HG02610 (cell line): Measurements from ENCODE around the gene MLXIP.

Experiments
- ATAC-seq: cut with Tn5 transposase; IDR thresholded peaks from one replicate; pipeline ENCODE4 v1.9.1; 2021; ENCODE audit warnings: mild to moderate bottlenecking, moderate library complexity; ENCODE audit not compliant: unreplicated experiment

MLXIP gene

GRCh38 chr12:122141911-122142725 lies 63.6 kb downstream of the MLXIP start:
- ATAC-seq: no peak

- no peak for ATAC-seq
Measured at GRCh38 chr12:122142857-122143256, 64.3 kb downstream of the MLXIP start.

GRCh38 chr12:122144885-122145284 lies 66.3 kb downstream of the MLXIP start:
- no peak for ATAC-seq

GRCh38 chr12:122145505-122146330 lies 67.2 kb downstream of the MLXIP start:
- no peak for ATAC-seq

GRCh38 chr12:122147514-122148290 lies 69.1 kb downstream of the MLXIP start:
- no peak for ATAC-seq

- no peak for ATAC-seq
Measured at GRCh38 chr12:122148657-122149056, 70.1 kb downstream of the MLXIP start.

GRCh38 chr12:122150127-122150681 lies 71.6 kb downstream of the MLXIP start:
- no peak for ATAC-seq

- no peak for ATAC-seq
Measured at GRCh38 chr12:122152754-122153153, 74.2 kb downstream of the MLXIP start.

GRCh38 chr12:122155705-122156104 lies 77.1 kb downstream of the MLXIP start:
- ATAC-seq: no peak

GRCh38 chr12:122158700-122159285 lies 80.2 kb downstream of the MLXIP start:
- ATAC-seq: no peak

GRCh38 chr12:122159882-122160281 lies 81.3 kb downstream of the MLXIP start:
- ATAC-seq: no peak

GRCh38 chr12:122160761-122161160 lies 82.2 kb downstream of the MLXIP start:
- no peak for ATAC-seq

- no peak for ATAC-seq
Measured at GRCh38 chr12:122161682-122162081, 83.1 kb downstream of the MLXIP start.

GRCh38 chr12:122162976-122163375 lies 84.4 kb downstream of the MLXIP start:
- no peak for ATAC-seq

- ATAC-seq: peak; percentile 67
Measured at GRCh38 chr12:122166422-122167349, 88.1 kb downstream of the MLXIP start.

GRCh38 chr12:122167356-122167925 lies 88.9 kb downstream of the MLXIP start:
- no peak for ATAC-seq

- no peak for ATAC-seq
Measured at GRCh38 chr12:122168492-122168891, 89.9 kb downstream of the MLXIP start.

GRCh38 chr12:122171399-122171798 lies 92.8 kb downstream of the MLXIP start:
- ATAC-seq: no peak

GRCh38 chr12:122172262-122172939 lies 93.8 kb downstream of the MLXIP start:
- no peak for ATAC-seq
